ELR (cell line): Measurements from ENCODE around the gene BICC1.

Source experiments
- DNase-seq: peaks from one replicate; pipeline ENCODE4 v3.0.0-alpha.2; 2015; ENCODE audit warnings: low read depth

Gene BICC1

DNA sequence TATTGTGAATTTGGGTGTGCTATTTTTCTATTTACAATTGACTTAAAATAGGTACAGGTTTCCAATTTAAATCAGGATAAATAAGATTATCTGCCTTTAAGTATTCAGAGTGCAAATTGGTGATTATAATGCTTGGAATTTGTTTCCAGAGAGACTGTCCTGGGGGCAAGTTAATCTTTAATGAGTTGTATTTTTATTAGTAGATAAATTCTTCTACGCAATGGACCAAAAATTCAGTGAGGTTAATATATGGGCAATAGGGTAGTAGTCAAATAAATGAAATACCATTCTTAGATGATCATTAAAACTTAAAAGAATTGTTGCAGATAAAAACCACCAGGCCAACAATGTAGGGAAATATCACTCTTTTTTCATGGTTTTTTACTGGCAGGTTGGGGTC, 3.4 kb downstream of the BICC1 start:
- DNase-seq = peak; percentile 55

DNA sequence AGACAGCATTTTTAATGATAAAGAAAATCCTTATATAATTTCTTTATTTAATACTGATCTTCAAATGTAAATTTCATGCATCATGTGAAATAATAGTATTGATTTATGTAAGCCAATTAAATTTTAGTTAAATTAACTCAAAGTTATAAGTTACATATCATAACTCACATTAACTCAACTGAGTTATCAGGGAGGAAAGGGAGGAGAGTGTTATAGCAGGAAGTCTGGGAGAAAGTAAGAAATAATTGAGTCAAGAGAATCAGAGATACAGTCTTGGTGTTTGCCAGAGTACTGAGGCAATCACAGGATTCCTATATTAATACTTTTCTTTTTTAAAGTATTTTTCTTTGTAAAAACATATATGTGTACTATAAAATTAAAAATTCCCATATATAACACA, 4.0 kb downstream of the BICC1 start:
- no peak for DNase-seq

DNA sequence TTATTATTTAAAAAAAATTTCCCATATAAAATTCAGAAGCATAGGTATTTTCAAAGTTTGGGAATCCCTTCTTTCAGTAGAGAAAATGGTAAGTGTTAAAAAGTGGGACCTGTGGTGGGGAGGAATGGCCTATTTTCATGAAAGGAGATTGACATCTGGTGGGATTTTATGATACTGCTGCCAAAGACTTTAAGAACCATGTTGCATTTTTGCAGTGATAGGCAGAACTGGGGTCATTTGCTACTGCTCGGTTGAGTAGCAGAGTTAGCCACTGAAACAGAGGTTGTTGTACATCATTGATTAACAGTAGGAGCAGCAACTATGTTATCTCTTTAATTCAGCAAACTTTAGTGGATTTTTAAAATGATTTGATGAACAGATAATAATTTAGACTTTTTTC, 4.4 kb downstream of the BICC1 start:
- DNase-seq = no peak

DNA sequence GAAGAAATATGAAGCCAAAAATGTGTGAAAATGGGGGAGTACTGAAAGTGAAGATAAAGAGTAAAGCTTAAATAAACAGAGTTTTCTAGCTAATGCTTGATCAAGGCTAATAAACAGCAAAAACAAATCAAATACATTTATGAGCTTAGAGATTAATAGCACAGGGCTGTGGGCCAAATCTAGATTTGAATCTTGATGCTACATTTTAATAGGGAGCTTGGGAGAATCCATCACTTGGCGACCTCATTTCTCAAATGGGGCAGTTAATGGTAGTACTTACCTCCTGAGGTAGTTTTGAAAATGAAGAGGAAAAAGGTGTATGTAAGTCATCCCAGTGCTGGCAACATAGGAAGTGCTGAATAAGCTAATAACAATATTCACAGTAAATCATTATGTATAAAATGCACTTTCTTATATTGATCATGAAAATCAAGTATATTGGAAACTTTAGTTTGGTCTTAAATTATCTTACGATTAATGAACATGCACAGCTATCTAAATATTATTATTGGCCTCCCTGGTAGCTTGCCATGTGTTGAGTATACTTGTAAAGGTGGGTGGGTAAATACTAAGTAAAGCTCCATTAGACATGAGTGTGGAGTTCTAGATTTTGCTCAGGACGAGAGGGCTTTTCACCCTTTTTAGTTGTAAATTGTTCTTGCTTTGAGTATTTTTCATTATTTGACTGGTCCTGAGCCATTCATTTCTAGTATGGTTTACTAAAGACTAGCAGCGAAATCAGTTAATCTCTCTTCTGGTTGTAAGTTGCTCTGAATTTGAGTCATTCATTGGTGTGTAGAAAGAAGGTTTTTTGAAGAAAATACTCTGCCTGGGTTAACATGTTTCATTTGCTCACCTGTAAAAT, 5.1 kb downstream of the BICC1 start:
- no peak for DNase-seq

DNA sequence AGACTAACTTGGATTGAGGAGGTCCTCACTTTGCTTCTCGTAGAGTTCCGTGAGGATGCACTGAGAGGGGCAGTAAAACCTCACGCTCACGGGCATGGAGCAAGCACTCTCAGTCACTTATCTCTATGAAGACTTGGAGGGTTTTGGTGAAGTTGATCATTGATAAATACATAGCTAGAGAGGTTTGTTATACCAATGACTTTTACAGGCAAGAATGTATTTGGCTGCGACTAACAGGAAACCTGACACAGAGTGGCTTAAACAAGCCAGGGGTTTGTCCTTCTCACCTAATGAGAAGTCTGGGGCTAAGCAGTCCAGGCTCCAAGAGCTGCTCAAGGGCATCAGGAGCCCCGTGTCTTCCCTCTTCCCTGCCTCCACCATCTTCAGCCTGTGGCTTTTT, 6.1 kb downstream of the BICC1 start:
- peak; percentile 32 for DNase-seq

DNA sequence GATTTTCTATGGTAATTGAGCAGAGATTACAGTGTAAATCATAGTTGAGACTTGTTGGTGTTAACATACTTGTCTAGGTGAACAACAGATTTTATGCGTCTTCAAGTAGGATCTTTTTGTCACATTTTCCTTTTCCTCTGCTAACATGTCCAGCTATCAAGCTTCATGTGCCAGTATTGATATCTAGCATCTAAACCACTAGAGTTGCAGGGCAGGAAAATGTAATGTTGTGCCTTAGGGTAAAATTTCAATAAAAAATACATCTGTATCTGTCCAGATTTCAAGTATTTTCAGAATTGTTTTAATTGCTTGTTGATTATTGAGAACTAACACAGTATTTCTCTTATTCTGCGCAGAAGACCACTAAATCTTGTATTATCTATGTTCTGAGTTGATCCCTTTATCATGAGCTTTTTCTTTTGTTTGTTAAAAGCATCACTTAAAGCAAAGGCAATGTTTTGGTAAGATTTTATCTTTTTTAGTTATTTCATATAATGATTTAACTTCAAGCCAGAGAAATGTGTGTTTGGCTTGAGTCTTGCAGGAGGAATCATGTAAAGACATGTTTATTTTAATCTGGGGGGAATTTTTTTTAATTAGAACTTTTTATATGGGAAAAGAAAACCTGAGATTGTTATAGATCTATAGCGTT, 16.5 kb downstream of the BICC1 start:
- no peak for DNase-seq

DNA sequence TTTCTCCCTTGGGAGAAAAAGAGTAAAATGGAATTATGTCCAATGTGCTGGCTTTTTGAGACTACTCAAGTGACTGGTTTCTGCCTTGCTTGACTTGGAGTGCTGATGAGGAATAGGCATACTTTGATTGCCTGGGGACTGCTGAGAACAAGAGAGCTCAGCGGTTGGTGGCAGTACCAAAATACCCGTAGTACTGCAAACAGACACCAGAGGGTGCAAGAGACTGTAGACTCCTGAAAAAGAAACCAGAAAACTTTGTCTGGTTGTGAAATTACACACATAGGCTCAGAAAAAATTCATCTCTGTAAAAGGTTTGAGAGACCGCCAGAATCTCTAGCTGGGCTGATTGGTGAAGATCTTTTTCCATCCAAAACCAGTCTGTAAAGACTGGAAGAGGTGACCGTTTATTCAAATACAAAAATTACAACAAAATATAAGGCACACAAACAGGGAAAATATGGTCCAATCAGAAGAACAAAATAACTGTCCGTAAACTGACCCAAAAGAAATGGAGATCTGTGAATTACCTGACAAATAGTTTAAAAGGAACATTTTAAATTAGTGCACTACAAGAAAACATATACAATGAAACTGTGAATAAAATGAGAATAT, 18.5 kb downstream of the BICC1 start:
- peak; percentile 78 for DNase-seq

DNA sequence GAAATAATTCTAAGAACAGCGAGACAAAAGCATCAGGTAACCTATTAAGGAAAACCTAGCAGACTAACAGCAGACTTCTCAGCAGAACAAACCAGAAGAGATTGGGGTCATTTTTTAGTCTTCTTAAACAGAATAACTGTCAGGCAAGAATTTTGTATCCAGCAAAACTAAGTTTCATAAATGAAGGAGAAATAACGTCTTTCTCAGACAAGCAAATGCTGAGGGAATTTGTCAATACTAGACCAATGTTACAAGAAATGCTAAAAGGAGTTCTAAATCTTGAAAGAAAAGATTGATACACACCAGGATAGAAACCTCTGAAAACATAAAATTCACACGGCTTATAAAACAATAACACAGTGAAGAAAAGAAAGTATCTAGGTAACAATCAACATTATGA, 22.6 kb downstream of the BICC1 start:
- no peak for DNase-seq

DNA sequence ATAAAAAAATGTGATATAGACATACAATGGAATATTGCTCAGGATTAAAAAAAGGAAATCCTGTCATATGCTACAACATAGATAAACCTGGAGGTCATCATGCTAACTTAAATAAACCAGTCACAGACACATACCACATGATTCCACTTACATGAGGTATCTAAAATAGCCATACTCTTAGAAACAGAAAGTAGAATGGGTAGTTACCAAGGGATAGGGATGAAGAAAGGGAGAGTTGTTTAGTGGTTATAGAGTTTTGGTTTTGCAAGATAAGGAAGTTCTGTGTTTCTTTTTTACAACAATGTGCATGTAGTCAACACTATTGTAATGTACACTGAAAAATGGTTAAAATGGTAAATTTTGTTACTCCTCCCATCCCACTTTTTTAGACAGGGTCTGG, 30.5 kb downstream of the BICC1 start:
- DNase-seq = no peak

DNA sequence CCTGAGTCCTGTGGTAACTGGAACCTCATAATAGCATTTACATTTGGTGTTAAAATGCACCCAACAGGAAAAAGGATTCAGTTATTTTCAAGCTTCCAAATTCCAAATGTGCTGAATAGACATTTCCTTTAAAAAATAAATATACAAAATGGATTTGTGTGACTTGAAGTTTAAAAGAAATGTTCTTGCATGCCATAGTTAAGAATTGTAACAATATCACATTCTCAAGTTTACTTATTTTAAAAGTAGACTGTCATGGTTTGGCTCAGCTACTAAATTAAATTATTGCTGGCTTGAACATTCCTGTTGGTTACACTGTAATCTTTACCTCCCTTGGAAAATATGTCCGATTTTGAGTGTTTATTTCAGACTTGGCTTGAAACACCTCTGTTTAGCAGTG, 31.5 kb downstream of the BICC1 start:
- DNase-seq = no peak

DNA sequence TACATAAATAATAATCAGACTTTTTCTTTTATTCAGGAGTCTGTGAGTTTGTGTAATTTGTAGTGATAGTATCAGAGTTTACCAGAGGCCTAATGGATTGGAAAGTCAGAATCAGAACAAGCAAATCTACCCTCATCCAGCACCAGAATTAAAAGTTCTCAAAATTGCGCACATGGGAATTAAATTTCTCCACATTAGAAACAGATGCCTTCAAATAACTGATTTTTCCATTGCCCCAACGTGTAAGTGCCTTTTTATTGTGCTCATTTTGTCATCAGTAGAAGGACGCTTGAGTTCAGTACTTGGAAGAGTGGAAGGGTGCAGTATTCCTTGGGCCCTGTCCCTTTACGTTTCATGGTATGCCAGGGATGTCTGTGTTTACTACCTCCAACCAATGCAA, 32.8 kb downstream of the BICC1 start:
- no peak for DNase-seq

DNA sequence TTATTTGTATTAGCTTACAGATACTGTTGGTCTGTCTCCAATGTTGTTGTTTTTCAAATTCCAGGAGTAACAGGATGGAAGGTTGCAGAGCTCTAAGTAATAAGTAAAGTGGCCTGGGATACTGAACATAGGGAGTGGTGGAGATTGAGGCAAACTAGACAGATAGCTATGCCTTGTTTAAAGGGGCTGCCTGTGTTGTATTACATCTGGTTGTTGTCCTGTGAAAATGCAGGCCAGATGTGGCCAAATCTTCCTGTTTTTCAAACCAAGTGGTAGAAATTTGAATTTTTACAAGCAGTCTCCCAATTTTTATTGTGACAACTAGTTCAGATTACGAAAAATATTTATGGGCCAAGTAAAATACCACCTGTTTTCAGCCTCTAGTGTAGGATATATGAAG, 33.5 kb downstream of the BICC1 start:
- DNase-seq = no peak

DNA sequence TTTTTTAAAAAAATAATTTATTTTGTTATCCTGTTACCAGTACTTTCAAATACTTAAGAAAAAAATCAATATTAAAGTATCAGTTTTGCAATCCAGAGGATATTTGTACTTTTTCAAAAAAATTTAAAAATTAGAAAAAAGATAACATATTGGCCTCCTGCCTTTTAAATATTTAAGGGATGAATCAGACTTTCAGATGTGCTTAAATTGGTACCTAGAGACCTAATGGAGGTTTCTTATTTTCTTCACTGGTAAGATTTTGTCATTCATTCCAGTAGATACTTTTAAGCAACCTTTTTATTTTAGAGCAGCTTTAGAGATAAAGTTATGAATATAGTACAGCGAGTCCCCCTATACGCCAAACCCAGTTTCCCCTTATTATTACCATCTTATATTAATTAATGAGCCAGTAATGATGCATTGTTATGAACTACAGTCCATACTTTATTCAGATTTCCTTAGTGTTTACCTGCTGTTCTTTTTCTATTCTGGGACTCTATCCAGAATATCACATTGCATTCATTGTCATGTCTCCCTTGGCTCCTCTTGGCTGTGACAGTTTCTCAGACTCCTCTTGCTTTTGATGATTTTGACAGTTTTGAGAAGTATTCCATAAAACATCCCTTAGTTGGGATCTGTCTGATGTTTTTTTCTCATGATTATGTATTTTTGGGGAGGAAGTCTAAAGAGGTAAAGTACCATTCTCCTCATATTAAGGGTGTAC, 34.2 kb downstream of the BICC1 start:
- no peak for DNase-seq

DNA sequence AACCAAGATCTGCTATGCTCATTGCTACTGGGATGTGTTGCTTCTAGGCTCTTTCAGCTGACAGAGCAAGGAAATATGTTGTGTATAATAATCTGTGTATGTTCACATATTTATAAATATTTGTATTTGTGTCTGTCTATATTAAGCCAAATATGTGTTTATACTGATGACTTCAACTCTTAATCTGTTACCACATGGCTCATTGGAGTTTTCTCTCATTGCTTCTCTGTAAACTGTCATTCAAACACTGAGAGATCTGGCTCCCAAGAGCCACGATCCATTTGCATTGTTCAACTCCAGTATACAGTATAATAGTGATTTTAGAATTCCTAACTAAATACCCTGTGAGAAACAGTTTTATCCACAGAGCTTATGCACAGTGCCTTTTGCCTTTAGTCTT, 35.3 kb downstream of the BICC1 start:
- DNase-seq = no peak

DNA sequence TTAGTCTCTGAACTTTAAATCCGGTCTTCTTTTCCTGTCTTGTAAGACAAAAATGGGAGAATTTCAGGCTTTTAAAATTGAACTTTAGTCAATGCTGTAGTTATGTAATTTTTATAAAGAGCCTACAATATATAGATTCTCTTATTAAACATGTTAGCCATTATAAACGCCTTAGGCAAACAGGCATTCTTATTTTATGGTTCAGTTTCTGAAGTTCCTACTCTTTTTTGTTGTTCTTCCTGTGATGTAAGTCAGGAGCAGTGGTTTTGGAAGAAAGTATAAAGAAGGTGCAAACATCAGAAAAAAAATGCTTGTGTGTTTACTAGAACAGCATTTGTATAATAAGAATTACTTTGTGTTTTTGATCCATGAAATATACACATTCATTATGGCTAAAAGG, 41.6 kb downstream of the BICC1 start:
- peak; percentile 52 for DNase-seq

DNA sequence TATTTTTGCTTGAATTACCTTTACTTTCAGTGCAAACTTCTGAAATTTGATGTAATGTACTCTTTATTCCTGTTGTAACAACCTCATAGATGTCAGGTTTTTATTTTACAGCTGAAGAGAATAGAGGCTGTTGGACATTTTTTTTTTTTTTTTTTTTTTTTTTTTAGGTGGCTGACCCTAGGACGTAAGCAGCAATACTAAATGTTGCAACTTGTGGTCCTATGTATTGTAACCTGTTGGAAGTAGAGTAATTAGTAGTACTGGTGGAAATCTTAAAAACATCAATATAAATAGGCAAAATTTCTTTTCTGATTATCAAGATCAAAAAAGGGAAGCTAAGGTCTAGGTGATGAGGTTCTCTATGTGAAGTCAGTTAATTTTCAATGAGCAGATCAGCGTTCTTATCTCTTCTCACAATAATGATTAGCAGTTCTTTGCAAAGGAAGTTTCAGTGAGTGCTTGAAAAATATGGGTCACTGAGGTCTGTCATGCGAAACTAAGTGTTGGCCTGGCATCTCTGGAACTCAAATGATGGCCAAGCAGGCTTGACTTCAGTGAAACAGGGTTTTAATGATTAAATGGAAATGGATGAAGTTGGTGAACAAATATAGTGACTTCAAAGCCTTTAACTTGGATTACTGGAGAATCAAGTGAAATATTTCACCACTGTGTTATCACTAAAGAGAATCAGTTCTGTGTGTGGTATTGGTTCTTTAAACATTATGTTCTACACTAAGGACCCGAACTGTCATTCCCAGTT, 42.7 kb downstream of the BICC1 start:
- no peak for DNase-seq

DNA sequence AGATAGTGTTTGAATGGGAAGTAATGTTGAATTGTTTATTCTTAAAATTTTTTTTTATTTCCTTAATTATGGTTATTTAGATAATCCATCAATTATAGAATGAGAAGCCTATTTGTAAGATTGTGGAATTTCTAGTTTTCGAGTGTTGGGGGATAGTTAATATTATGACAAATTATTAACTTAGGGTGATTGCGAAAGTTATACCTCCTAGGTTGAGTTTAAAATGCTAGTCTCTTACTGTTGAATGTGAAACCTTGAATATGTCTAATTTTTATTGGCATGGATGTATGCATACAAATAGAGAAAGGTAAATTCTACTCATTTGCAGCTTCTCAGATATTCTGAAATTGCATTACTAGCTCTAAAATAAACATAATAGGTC, 43.2 kb downstream of the BICC1 start:
- no peak for DNase-seq

DNA sequence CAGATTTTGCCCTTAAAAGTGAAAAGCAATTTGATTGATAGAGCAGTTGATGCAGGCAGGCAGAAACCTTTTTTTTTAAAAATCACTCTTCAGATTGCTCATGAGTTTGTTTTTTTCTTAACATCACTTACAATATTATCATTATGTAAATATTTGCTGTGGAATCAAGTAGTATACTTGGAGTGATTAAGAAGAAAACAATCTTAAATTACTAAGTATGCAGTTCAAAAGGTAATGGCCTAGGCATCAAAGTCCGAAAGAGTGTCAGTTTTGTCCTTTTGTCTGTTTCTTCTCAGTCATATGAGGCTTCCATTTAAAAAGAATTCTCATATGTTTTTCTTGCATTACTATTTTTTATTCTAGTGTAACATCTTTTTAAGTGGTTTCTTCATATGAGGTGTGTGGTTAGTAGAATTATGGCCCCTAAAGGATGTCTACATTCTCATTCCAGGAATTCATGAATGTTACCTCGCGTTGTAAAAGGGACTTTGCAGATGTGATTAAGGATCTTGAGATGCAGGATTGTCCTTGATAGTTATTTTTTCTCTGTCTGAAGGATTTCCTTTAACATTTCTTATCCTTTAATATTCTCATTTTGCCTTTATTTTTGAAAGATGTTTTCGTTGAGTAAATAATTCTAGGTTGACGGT, 44.0 kb downstream of the BICC1 start:
- no peak for DNase-seq

DNA sequence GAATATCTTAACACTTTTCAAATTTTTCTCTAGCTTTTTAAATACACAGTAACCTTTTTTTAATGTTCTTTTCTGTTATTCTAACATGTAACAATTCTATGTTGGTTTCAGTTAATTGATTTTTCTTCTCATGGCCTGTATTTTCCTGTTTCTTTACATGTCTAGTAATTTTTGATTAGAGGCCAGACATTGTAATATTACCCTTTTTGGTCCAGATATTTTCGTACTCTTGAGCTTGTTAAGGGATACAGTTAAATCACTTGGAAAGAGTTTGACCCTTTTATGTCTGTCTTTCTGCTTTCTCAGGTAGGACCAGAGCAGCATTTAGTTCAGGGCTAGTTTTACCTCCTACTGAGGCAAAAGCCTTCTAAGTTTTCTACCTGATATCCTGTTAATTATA, 45.0 kb downstream of the BICC1 start:
- no peak for DNase-seq

DNA sequence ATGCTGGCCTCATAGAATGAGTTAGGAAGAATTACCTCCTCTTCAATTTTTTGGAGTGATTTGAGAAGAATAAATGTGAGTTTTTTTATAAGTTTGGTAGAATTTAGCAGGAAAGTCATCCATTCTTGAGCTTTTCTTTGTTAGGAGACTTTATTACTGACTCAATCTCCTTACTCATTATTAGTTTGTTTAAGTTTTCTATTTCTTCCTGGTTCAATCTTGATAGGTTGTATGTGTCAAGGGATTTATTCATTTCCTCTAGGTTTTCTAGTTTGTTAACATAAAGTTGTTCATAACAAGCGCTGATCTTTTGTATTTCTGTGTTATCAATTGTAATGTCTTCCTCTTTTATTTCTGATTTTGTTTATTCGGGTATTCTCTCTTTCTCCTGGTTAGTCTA, 47.4 kb downstream of the BICC1 start:
- peak; percentile 3 for DNase-seq

DNA sequence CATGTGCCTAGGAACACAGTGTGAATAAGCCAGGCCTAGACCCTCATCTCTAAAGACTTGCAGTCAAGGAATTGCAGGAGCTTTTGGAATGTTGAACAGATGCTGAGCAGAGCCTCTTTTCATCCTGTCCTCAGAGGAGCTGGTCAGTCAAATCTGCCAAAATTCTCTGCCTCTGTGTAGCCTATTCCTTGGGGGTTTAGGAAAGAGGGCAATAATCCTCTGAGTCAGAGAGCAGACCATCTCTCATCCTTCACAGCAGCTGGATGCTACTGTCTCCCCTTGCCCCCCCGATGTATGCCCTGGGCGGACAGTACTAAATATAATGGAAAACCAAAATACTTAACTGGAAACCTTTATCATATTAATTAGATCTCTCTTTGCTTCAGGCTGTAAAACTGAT, 52.6 kb downstream of the BICC1 start:
- no peak for DNase-seq

DNA sequence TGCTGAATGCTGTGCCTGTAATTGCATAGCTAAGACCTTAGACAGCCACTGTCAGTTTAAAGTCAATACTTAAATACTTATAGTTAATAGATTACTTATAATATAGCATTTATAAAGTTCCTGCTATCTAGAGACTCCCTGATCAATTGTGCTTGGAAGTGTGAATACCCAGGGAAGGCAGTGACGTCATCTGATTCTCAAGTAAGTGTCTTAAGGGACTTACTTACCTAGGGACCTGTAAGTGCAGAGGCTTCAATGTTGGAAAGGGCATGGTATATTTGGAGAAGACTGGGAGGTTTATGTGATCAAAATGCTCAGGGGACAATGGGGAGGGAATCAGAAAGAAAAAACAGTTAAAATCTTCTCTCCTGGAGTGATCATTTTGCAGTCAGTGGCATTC, 55.0 kb downstream of the BICC1 start:
- no peak for DNase-seq
